ENCODE measurements around the gene PPP1R1B.
A peak's percentile ranks its signal among the peaks of the same experiment; 100 is the strongest.
"Not testable (repeated sequence)": the region's sequence is repeated elsewhere in the genome, so short reads cannot be mapped to it uniquely, and the experiment has no call there.

PPP1R1B gene

DNA sequence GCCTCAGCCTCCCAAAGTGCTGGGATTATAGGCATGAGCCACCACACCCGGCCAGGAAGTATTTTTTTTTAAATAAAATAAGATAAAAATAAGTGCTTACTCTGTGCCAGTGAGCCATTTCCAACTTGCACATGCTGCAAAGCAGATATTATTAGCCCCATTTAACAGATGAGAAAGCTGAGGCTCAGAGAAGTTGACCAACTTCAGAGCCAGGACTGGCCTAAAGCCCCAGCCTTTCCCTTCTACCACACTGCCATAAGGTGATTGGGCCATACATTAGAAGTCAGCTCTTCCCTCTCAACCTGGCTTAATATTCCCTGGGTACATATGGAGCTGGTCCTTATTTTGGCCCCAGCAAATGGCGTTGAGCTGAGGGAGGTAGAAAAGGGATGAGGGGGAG is 44.1 kb upstream of the PPP1R1B start:
- TF ChIP-seq, protein P1, sequence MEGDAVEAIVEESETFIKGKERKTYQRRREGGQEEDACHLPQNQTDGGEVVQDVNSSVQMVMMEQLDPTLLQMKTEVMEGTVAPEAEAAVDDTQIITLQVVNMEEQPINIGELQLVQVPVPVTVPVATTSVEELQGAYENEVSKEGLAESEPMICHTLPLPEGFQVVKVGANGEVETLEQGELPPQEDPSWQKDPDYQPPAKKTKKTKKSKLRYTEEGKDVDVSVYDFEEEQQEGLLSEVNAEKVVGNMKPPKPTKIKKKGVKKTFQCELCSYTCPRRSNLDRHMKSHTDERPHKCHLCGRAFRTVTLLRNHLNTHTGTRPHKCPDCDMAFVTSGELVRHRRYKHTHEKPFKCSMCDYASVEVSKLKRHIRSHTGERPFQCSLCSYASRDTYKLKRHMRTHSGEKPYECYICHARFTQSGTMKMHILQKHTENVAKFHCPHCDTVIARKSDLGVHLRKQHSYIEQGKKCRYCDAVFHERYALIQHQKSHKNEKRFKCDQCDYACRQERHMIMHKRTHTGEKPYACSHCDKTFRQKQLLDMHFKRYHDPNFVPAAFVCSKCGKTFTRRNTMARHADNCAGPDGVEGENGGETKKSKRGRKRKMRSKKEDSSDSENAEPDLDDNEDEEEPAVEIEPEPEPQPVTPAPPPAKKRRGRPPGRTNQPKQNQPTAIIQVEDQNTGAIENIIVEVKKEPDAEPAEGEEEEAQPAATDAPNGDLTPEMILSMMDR (IDR thresholded peaks at IDR 0.05; ENCODE audit: control extremely low read depth, extremely low read depth, low read depth, missing control alignments) = no peak
- no peak for DNase-seq (ENCODE audit: extremely low spot score)
- ChIA-PET POLR2A (no interaction called here), CTCF (interaction anchor here (1.0 to 1.9 kb wide), 2 partner anchors 39 to 43 kb away, joined by 4 to 10 read pairs; no protein-coding TSS in a partner anchor)

DNA sequence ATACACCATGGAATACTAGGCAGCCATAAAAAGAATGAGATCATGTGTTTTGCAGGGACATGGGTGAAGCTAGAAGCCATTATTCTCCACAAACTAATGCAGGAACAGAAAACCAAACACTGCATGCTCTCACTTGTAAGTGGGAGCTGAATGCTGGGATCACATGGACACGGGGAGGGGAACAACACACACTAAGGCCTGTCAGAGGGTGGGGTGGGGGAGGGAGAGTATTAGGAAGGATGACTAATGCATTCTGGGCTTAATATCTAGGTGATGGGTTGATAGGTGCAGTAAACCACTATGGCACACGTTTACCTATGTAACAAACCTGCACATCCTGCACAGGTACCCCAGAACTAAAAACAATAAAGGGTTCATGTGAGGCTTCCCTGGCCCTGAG is 36.6 kb upstream of the PPP1R1B start:
- CTCF ChIA-PET = interaction anchor here (1.0 to 1.5 kb wide), 2 partner anchors 10 to 32 kb away, joined by 3 to 4 read pairs; no protein-coding TSS in a partner anchor
- DNase-seq (ENCODE audit: extremely low spot score); POLR2A ChIA-PET: not testable (repeated sequence)

DNA sequence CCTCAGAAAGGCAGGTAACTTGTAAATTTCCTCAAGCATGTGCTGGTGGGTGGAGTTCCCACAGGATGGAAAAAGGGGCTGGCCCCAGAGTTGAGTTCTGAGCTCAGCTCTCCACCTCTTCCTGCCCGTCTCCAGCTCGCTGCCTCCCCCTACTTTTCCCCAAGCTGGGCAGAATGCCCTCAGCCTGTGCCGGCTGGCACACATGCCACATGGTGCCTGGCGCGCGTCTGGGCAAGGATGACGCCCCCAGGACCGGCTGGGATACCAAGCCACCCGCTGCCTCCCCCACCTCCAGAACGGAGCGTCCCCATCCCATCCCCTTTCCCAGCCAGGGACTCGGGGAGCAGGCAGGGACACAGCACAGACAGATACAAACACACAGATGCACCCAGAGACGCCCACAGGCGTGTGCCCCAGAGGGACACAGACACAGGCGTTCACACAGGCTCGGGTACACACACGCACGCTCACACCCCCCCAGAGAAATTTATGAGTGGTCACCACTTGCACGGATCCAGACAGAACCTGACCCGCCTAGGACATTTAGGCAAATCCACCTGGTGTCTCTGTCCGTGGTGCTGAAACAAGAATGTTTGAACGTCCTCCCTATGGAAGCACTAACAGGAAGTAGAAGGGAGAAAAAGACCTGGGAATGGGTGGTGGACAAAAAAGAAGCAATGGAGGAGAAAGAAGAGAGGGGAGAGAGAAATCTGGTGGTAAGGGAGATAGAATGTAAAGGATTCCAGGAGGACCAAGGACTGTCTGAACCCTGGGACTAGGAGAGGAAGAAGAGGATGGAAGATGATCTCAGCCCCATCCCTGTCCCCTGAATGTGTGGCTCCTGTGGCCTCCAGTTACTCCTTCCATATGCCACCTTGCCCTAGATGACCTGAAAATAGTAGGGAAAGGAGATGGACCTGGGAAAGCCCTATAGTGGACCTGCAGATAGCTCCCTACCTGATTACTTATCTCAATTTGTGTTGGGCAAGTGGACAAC is 34.5 kb upstream of the PPP1R1B start:
- ChIA-PET POLR2A (no interaction called here), CTCF (no interaction called here)
- peak; percentile 56 for DNase-seq (ENCODE audit: extremely low spot score)
- TF ChIP-seq, protein P1 (IDR thresholded peaks at IDR 0.05; ENCODE audit: control extremely low read depth, extremely low read depth, low read depth, missing control alignments) = no peak

DNA sequence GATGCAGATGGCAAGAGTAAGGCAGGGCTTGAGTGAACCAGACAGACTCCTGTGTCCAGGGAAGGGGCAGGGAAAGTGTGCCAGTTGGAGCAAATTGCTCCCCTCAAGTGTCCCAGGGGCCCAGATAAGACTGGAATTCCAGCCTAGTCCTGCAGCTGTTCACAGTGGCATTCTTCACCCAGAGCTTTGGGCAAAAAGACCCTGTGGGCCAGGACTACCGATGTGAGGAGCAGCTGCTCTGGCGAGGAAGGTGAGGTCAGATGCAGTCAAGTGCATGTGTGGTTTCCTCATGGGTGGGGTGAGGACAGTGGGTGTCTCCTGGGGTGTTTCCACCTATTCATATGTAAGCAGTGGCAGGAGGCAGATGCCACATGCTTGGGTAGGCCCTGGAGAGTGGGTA is 33.4 kb upstream of the PPP1R1B start:
- no peak for DNase-seq (ENCODE audit: extremely low spot score)
- ChIA-PET POLR2A (no interaction called here), CTCF (no interaction called here)
- TF ChIP-seq, protein P1 (IDR thresholded peaks at IDR 0.05; ENCODE audit: control extremely low read depth, extremely low read depth, low read depth, missing control alignments) = no peak

DNA sequence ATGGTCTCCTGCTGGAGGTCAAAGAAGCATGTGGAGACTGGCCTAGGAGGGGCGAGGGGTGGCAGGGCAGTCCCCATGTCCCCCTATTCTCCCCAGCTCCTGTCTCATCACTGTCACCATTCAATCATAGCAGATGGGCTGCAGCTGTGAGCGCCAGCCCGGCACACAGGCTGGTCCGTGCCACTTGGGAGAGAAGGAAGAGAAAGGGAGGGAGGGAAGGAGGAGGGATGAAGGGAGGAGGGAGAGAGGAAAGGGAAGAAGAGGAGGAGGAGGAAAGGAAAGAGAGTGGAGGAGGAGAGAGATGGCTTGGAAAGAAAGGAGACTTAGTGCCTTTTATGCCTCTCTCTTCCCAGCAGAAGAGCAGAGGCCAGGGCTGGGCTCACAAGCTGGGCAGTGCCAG is 31.5 kb upstream of the PPP1R1B start:
- TF ChIP-seq, protein P1 (IDR thresholded peaks at IDR 0.05; ENCODE audit: control extremely low read depth, extremely low read depth, low read depth, missing control alignments) = no peak
- no peak for DNase-seq (ENCODE audit: extremely low spot score)
- POLR2A ChIA-PET = no interaction called here
- CTCF ChIA-PET = interaction anchor here (1.1 to 1.3 kb wide), 3 partner anchors 27 to 389 kb away, joined by 3 to 5 read pairs (median 3); no protein-coding TSS in a partner anchor

DNA sequence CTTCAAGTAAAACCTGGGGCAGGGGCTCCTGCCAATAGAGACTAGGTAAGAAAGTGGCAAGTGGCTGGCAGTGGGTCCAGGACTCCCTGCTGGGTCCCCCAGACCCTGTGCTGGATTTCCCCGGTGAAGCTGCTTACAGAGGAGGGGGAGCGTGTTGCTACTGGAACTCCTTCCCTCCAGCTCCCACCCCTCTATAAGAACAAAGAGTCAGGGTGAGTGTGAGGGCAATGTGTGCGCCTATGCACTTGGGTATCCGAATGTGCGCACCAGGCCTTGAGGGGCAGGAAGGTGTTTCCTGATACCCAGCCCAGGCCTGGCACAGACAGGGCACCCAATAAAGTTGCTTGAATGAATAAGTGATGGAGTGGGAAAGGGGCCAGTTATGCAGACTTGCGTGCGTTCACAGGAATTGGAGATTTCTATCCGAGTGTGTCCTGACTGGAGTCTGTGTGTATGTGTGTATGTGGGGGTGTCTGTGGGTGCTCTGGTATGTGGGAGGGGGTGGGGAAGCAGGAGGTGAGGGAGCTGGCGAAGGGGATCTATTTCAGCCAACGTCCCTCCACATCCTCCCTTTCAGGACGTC is 30.7 kb upstream of the PPP1R1B start:
- ChIA-PET CTCF (interaction anchor here (1.1 to 1.3 kb wide), 3 partner anchors 26 to 389 kb away, joined by 3 to 5 read pairs (median 3); no protein-coding TSS in a partner anchor), POLR2A (no interaction called here)
- DNase-seq (ENCODE audit: extremely low spot score) = no peak
- TF ChIP-seq, protein P1 (IDR thresholded peaks at IDR 0.05; ENCODE audit: control extremely low read depth, extremely low read depth, low read depth, missing control alignments) = no peak

All from GM10248 (cell line).